ENCODE measurements around the gene HOATZ. TPM values are rescaled to one million over a fixed set of nuclear protein-coding genes. Genes with fewer than 3 reads are reported as not detected.

HOATZ gene
- total and polyA plus RNA-seq, 2 of the 13 experiments (the other 11 are each of a cell fraction or from before 2014, with no cell fraction given), result not detected

GRCh38 chr11:111469200-111469599, 45.4 kb upstream of the HOATZ start:
- in situ Hi-C loops (cut with HindIII; ENCODE audit: extremely low pct_ligation_motif_present, low pct_unique_long_range_greater_than_20kb), result no loop called here
- BruUV-seq (replicated peaks), result no TSS peak
- no peaks in the 10 kb centered on the region for H3K79me2 ChIP-seq (ENCODE audit: insufficient read depth, low read length)
- WGBS (ENCODE audit: low lambda C conversion rate), result 0% methylated on average over 4 of the region's 4 CpGs
- no peak overlapping the region for H3K4me2 ChIP-seq (ENCODE audit: low read depth, low read length)
- no peaks in the 10 kb centered on the region for H3K9me3 ChIP-seq (ENCODE audit: low read length)
- H3K9ac ChIP-seq (ENCODE audit: insufficient read depth, low read depth, low read length), result no peak overlapping the region
- no peaks in the 10 kb centered on the region for H4K20me1 ChIP-seq (ENCODE audit: insufficient read depth, low read length)
- TF ChIP-seq ZNF512 (CRISPR knock-in tag; IDR thresholded peaks at IDR 0.05), result no peak
- TF ChIP-seq POLR2AphosphoS2 (IDR thresholded peaks at IDR 0.05; ENCODE audit: low read depth, low read length), result no peak
- TF ChIP-seq TIGD3 (CRISPR knock-in tag; IDR thresholded peaks at IDR 0.05; ENCODE audit: borderline replicate concordance), result no peak
- no peak for TF ChIP-seq ZNF841 (CRISPR knock-in tag; IDR thresholded peaks at IDR 0.05; ENCODE audit: borderline replicate concordance)
- TF ChIP-seq MEIS2 (CRISPR knock-in tag; IDR thresholded peaks at IDR 0.05), result no peak
- no peak for TF ChIP-seq ZNF24 (IDR thresholded peaks at IDR 0.05)
- TF ChIP-seq RBM39 (IDR thresholded peaks at IDR 0.05; ENCODE audit: low read depth, low read length, poor library complexity, severe bottlenecking), result no peak
- no peak for TF ChIP-seq SAFB2 (CRISPR knock-in tag; IDR thresholded peaks at IDR 0.05; ENCODE audit: borderline replicate concordance, low read depth)
- no peak for TF ChIP-seq ETS1 (CRISPR knock-in tag; IDR thresholded peaks at IDR 0.05)
- TF ChIP-seq FIP1L1 (IDR thresholded peaks at IDR 0.05; ENCODE audit: borderline replicate concordance, insufficient read depth, low read depth, low read length), result no peak
- TF ChIP-seq ZFY (CRISPR knock-in tag; IDR thresholded peaks at IDR 0.05), result no peak
- no peak for TF ChIP-seq MEF2D (CRISPR knock-in tag; IDR thresholded peaks at IDR 0.05)
- no peak for TF ChIP-seq SNAI1 (CRISPR knock-in tag; IDR thresholded peaks at IDR 0.05; ENCODE audit: borderline replicate concordance)
- TF ChIP-seq FOXP1 (IDR thresholded peaks at IDR 0.05), result no peak
- no peak for TF ChIP-seq FOXP1 (CRISPR knock-in tag; IDR thresholded peaks at IDR 0.05)
- H3K4me3 ChIP-seq (replicated peaks in 1 of 3; ENCODE audit: insufficient read depth in 1 of 3, low read depth in 2 of 3, low read length in 3 of 3), result no peak overlapping the region
- peaks cover 2 to 6% of the 10 kb centered on the region in 2 experiments; a peak in 2 of 5 replicates for H3K27me3 ChIP-seq (ENCODE audit: control insufficient read depth in 1 of 2, insufficient read depth in 2 of 2, low read length in 2 of 2)
- FAIRE-seq (no peak), DNase-seq (ENCODE audit: low spot score) (no peak), ATAC-seq (no peak; the same call in 2 of the 3 replicates)
- POLR2A ChIA-PET, result no interaction called here
- CTCF ChIA-PET (ENCODE audit: low intra/inter-chr PET ratio, low total read pairs), result no interaction called here
- no peaks in the 10 kb centered on the region for H3K36me3 ChIP-seq (replicated peaks in 1 of 2; ENCODE audit: control insufficient read depth in 1 of 2, insufficient read depth in 2 of 2, low read length in 2 of 2)
- no peak overlapping the region for H2AFZ ChIP-seq (ENCODE audit: low read length)
- intact Hi-C loops (cut with micrococcal nuclease; ENCODE audit: unreplicated experiment), result no loop called here
- no peaks in the 10 kb centered on the region for H3K4me1 ChIP-seq (ENCODE audit: insufficient read depth, low read length)
- H3K27ac ChIP-seq (ENCODE audit: extremely low read length, insufficient read depth, low read length), result no peak overlapping the region
